ENCODE results near the gene PXDN.

Gene PXDN

GRCh38 chr2:1660656-1661640 lies 83.4 kb downstream of the PXDN start:
- Mint-ChIP-seq H3K27me3 (no peaks in the 10 kb centered on the region), H3K4me3 (no peak overlapping the region), H3K36me3 (ENCODE audit: low read depth) (no peaks in the 10 kb centered on the region), H3K4me1 (ENCODE audit: low read depth) (no peaks in the 10 kb centered on the region), H3K9me3 (no peaks in the 10 kb centered on the region), H3K27ac (no peak overlapping the region)

GRCh38 chr2:1659951-1660565 lies 84.3 kb downstream of the PXDN start:
- H3K4me3 Mint-ChIP-seq: no peak overlapping the region
- H3K9me3 Mint-ChIP-seq: no peaks in the 10 kb centered on the region
- no peaks in the 10 kb centered on the region for H3K27me3 Mint-ChIP-seq
- no peaks in the 10 kb centered on the region for H3K4me1 Mint-ChIP-seq (ENCODE audit: low read depth)
- no peak overlapping the region for H3K27ac Mint-ChIP-seq
- H3K36me3 Mint-ChIP-seq (ENCODE audit: low read depth): no peaks in the 10 kb centered on the region

GRCh38 chr2:1658394-1659151 lies 85.7 kb downstream of the PXDN start:
- H3K27me3 Mint-ChIP-seq: no peaks in the 10 kb centered on the region
- no peaks in the 10 kb centered on the region for H3K4me1 Mint-ChIP-seq (ENCODE audit: low read depth)
- no peak overlapping the region for H3K27ac Mint-ChIP-seq
- H3K36me3 Mint-ChIP-seq (ENCODE audit: low read depth): no peaks in the 10 kb centered on the region
- no peak overlapping the region for H3K4me3 Mint-ChIP-seq
- no peaks in the 10 kb centered on the region for H3K9me3 Mint-ChIP-seq

GRCh38 chr2:1656961-1657841 lies 87.1 kb downstream of the PXDN start:
- Mint-ChIP-seq H3K36me3 (ENCODE audit: low read depth) (no peaks in the 10 kb centered on the region), H3K9me3 (no peaks in the 10 kb centered on the region), H3K27ac (no peak overlapping the region), H3K27me3 (no peaks in the 10 kb centered on the region), H3K4me3 (no peak overlapping the region), H3K4me1 (ENCODE audit: low read depth) (no peaks in the 10 kb centered on the region)

GRCh38 chr2:1656326-1656960 lies 87.9 kb downstream of the PXDN start:
- H3K27me3 Mint-ChIP-seq: no peaks in the 10 kb centered on the region
- no peak overlapping the region for H3K4me3 Mint-ChIP-seq

GRCh38 chr2:1655461-1655860 lies 88.9 kb downstream of the PXDN start:
- H3K9me3 Mint-ChIP-seq: no peaks in the 10 kb centered on the region
- no peaks in the 10 kb centered on the region for H3K27me3 Mint-ChIP-seq
- H3K36me3 Mint-ChIP-seq (ENCODE audit: low read depth): no peaks in the 10 kb centered on the region
- no peak overlapping the region for H3K27ac Mint-ChIP-seq
- H3K4me1 Mint-ChIP-seq (ENCODE audit: low read depth): no peaks in the 10 kb centered on the region
- no peak overlapping the region for H3K4me3 Mint-ChIP-seq

More at GRCh38 chr2:1656326-1656960, 87.9 kb downstream of the PXDN start:
- Mint-ChIP-seq H3K9me3 (no peaks in the 10 kb centered on the region), H3K4me1 (ENCODE audit: low read depth) (no peaks in the 10 kb centered on the region), H3K36me3 (ENCODE audit: low read depth) (no peaks in the 10 kb centered on the region), H3K27ac (no peak overlapping the region)

- no peak overlapping the region for H3K4me3 Mint-ChIP-seq
- H3K27me3 Mint-ChIP-seq: no peaks in the 10 kb centered on the region
- H3K36me3 Mint-ChIP-seq (ENCODE audit: low read depth): no peaks in the 10 kb centered on the region
- no peaks in the 10 kb centered on the region for H3K4me1 Mint-ChIP-seq (ENCODE audit: low read depth)
- H3K9me3 Mint-ChIP-seq: no peaks in the 10 kb centered on the region
- no peak overlapping the region for H3K27ac Mint-ChIP-seq
Observed at GRCh38 chr2:1654696-1655374, 89.5 kb downstream of the PXDN start.

GRCh38 chr2:1653956-1654695 lies 90.2 kb downstream of the PXDN start:
- Mint-ChIP-seq H3K9me3 (no peaks in the 10 kb centered on the region), H3K4me3 (no peak overlapping the region), H3K27ac (no peak overlapping the region), H3K27me3 (no peaks in the 10 kb centered on the region), H3K36me3 (ENCODE audit: low read depth) (no peaks in the 10 kb centered on the region), H3K4me1 (ENCODE audit: low read depth) (no peaks in the 10 kb centered on the region)

GRCh38 chr2:1652034-1652790 lies 92.1 kb downstream of the PXDN start:
- Mint-ChIP-seq H3K9me3 (no peaks in the 10 kb centered on the region), H3K4me3 (no peak overlapping the region), H3K36me3 (ENCODE audit: low read depth) (no peaks in the 10 kb centered on the region), H3K27me3 (no peaks in the 10 kb centered on the region), H3K4me1 (ENCODE audit: low read depth) (no peaks in the 10 kb centered on the region), H3K27ac (no peak overlapping the region)

GRCh38 chr2:1651121-1652033 lies 92.9 kb downstream of the PXDN start:
- H3K9me3 Mint-ChIP-seq: no peaks in the 10 kb centered on the region
- no peak overlapping the region for H3K4me3 Mint-ChIP-seq
- no peaks in the 10 kb centered on the region for H3K27me3 Mint-ChIP-seq
- no peak overlapping the region for H3K27ac Mint-ChIP-seq
- H3K4me1 Mint-ChIP-seq (ENCODE audit: low read depth): no peaks in the 10 kb centered on the region
- no peaks in the 10 kb centered on the region for H3K36me3 Mint-ChIP-seq (ENCODE audit: low read depth)

GRCh38 chr2:1650085-1650872 lies 94.0 kb downstream of the PXDN start:
- H3K9me3 Mint-ChIP-seq: no peaks in the 10 kb centered on the region

More at GRCh38 chr2:1650085-1650872, 94.0 kb downstream of the PXDN start:
- no peaks in the 10 kb centered on the region for H3K36me3 Mint-ChIP-seq (ENCODE audit: low read depth)
- H3K4me1 Mint-ChIP-seq (ENCODE audit: low read depth): no peaks in the 10 kb centered on the region
- H3K27ac Mint-ChIP-seq: no peak overlapping the region
- H3K27me3 Mint-ChIP-seq: no peaks in the 10 kb centered on the region
- H3K4me3 Mint-ChIP-seq: no peak overlapping the region
